Astrocyte of the cerebellum (primary cell): Measurements from ENCODE around the gene DUSP9.

Source experiments
- DNase-seq: peaks from one replicate; pipeline ENCODE4 v3.0.0-alpha.2; 2011; ENCODE audit warnings: low read depth
- H3K4me3 ChIP-seq: 2 replicates; pipeline ENCODE4 v1.5.1; 2011; ENCODE audit warnings: mild to moderate bottlenecking, low read depth, low read length, moderate library complexity
- in situ Hi-C: cut with HindIII; loops from 2 replicates; pipeline ENCODE4 v1.10.0; 2017; ENCODE audit warnings: low sequenced_read_pairs
- TF ChIP-seq, protein P1 (sequence below): IDR thresholded peaks from 2 replicates; pipeline ENCODE4 v1.5.1; 2012; ENCODE audit warnings: low read length, low read depth, moderate library complexity, mild to moderate bottlenecking; ENCODE audit errors: missing control alignments

The DUSP9 gene

GRCh38 chrX:153642655-153643430, 4.2 kb upstream of the DUSP9 start:
- H3K4me3 ChIP-seq: no peak overlapping the region
- DNase-seq: no peak
- TF ChIP-seq, protein P1, sequence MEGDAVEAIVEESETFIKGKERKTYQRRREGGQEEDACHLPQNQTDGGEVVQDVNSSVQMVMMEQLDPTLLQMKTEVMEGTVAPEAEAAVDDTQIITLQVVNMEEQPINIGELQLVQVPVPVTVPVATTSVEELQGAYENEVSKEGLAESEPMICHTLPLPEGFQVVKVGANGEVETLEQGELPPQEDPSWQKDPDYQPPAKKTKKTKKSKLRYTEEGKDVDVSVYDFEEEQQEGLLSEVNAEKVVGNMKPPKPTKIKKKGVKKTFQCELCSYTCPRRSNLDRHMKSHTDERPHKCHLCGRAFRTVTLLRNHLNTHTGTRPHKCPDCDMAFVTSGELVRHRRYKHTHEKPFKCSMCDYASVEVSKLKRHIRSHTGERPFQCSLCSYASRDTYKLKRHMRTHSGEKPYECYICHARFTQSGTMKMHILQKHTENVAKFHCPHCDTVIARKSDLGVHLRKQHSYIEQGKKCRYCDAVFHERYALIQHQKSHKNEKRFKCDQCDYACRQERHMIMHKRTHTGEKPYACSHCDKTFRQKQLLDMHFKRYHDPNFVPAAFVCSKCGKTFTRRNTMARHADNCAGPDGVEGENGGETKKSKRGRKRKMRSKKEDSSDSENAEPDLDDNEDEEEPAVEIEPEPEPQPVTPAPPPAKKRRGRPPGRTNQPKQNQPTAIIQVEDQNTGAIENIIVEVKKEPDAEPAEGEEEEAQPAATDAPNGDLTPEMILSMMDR: no peak
- in situ Hi-C loops: no loop called here

GRCh38 chrX:153643431-153644351, 3.3 kb upstream of the DUSP9 start:
- TF ChIP-seq, protein P1: no peak
- DNase-seq: no peak
- in situ Hi-C loops: no loop called here
- H3K4me3 ChIP-seq: no peak overlapping the region

GRCh38 chrX:153644356-153645125, 2.5 kb upstream of the DUSP9 start:
- TF ChIP-seq, protein P1: no peak
- no peak for DNase-seq
- H3K4me3 ChIP-seq: no peak overlapping the region
- in situ Hi-C loops: no loop called here

DNA sequence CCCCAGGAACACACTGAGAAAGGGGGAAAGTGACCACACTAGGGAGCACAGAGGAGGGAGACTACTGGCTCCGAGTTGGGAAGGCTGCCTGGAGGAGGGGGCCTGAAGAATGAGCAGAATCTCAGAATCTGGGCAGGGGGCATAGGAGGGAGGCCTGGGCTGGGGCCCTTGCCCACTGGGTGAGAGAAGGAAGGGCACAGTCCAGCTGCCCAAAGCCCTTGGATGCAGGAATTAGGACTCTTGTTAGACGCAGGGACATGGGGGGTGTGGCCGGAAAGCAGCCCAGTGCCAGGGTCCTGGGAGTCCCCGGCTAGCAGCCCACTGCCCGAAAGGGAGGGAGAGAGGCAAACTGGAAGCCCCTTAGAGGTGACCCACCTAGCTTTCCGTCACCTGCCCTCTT, 1.9 kb upstream of the DUSP9 start:
- no peak overlapping the region for H3K4me3 ChIP-seq
- DNase-seq: no peak
- TF ChIP-seq, protein P1: no peak
- in situ Hi-C loops: no loop called here

DNA sequence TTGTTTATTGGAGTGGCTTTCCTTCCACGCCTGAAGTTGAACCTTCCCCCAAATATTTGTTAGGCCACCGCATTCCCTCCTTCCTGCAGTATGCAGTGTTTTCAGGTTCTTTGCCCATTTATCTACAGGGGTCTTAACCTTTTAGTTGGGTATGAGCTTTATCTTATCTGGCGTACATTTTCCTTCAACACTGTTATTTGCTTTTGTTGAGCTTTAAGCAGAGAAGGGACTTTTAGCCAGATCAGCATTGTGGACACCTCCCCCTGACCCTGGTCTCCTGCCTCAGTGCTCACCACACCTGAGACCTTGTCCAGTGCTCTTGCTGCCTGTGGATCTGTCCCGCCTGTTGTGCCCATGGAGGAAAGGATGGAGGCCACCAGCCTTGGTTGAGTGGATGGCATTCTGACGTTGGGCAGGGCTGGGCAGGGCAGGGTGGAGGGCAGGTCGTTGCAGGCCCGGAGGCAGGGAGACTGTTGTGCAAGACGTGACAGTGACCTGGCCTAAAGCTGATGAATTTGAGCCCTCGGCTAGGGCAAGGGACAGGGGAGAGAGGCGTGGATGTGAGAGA, 998 bp upstream of the DUSP9 start:
- TF ChIP-seq, protein P1: no peak
- in situ Hi-C loops: no loop called here
- DNase-seq: no peak

More for the DNA sequence above, 998 bp upstream of the DUSP9 start:
- no peak overlapping the region for H3K4me3 ChIP-seq
